ENCODE data around the gene TRIP6. TPM values are rescaled to one million over a fixed set of nuclear protein-coding genes. Genes with fewer than 3 reads are reported as not detected.

Gene TRIP6
- polyA plus RNA-seq, 5 donors, result 54.3 to 101 (median 69.5) TPM

DNA sequence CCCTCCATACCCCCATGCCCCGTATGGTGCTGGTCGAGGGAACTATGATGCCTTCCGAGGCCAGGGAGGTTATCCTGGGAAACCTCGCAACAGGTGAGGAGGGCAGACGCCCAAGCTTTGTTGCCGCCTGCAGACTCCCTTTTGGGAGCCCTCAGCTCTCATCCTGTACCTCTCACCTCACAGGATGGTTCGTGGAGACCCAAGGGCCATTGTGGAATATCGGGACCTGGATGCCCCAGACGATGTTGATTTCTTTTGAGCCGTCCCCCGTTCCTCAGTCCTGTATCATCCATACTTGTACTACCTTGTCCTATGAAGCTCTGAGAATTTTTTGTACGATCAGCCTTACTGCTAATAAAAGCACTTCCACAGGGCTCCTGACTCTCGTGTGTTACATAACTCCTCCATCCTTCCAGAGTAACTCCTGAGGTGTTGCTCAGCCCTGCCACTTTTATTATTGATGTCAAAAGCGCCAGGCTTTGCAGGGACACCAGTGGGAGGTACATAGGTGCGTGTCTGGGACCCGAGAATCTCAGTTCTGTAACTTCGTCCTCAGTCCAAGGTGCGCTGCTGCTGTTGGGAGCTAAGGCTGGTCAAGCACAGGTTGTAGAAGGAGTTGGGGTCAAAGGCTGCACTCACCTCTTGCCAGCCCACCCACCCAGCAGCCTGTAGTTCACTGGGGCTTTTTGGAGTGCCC is 21.3 kb downstream of the TRIP6 start:
- no peak for DNase-seq

DNA sequence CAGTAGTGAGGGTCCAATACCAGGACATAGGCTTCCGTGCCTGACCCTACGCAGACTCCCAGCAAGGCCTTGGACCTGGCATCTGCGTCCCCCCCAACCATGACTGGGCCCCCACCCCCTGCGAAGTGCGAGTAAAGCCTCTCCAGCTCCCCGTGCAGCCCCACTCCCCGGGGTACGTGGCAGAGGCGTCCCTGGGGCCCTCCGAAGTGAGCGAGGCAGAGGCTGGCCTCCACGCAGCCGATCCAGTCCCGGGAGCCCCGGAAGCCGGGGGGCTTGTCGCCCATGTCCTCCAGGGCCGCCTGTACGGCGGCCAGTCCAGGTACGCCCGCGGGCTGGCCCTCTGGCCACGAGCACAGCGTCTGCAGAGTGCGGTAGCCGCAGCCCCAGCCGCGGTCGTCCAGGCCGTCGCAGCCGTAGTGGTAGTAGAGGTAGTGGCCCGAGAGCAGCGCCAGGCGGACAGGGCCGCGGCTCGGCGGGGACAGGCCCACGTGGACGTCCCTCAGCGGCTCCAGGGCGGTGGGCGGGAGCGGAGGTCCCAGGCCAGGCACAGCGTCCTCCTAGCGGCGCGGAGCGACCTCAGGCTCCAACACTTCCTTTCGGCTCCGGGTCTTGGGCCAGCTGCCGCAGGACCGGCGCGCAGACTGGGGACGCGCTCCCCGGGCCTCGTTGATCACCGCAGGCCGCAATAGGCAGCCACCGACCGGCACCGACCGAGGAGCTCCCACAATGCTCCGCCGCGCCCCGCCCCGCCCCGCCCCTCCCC is 22.0 kb downstream of the TRIP6 start, which contains the start of gene UFSP1:
Gene UFSP1, minus strand, starts transcription at position 728 of the 763 bp plus-strand sequence. Its CDS starts 444 bp downstream, at position 284.
- DNase-seq, result no peak

DNA sequence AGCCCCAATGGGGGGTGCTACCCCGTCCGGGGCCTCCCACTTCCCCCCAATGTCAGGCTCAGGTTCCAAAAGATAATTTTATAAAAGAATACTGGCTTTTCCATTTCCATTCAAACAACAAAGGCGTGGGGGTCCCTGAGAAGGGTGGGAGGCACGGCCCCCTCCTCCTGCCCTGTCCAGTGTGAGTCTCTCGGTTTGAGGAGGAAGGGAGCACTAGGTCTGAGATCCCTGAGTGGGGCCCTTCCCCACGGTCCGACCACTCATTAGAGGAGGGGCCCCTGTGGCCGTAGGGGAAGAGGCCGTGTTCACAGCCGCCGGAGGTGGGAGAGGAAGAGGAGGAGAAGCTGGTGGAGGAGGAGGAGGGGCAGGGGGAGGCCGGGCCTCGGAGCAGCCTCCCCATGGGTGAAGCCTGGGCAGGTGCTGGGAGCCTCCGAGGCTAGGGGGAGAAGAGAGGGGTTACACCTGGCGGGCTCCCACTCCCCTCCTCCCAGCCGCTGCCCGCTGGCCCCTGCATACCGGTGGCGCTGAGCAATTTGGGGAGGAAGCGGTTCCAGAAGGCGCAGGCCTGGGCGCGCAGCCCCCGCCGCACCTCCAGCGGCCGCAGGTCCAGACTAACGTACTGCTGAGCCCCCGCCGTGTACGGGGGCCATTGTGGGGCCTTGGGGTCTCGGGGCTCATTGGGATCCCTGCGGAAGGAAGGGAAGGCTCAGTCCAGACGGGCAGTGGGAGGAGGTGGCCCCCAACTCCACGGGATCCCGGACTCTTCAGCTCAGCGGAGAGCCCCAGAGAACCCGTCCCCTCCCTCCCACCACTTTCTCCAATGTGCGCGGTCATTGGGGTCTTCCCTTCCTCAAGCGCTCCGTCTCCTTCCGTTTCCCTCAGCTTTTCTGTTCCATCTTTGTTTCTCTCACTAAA is 23.7 kb downstream of the TRIP6 start:
- DNase-seq, result no peak

DNA sequence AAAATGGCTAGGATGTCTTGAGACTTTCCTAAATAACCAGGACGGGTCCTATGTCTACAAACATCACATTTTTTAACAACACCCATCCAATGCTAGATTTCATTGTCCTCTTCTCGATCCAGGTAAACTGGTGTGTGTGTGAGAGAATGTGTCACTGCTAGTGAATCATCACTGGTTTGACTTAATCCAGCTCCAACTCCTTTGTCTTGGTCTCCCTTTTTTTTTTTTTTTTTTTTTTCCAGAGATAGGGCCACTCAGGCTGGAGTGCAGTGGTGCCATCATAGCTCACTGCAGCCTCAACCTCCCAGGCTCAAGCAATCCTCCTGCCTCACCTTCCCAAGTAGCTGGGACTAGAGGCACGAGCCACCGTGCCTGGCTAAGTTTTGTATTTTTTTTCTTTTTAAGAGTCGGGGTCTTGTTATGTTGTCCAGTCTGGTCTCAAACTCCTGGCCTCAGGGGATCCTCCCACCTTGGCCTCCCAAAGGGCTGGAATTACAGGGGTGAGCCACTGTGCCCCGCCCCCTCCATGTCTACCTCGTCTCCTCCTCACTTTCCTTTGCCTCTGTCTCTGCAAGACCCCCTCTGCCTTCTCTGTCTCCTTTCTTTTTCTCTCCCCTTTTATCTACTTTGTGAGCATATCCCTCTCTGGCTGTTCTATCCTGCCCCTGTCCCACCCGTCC is 24.5 kb downstream of the TRIP6 start:
- DNase-seq, result no peak

DNA sequence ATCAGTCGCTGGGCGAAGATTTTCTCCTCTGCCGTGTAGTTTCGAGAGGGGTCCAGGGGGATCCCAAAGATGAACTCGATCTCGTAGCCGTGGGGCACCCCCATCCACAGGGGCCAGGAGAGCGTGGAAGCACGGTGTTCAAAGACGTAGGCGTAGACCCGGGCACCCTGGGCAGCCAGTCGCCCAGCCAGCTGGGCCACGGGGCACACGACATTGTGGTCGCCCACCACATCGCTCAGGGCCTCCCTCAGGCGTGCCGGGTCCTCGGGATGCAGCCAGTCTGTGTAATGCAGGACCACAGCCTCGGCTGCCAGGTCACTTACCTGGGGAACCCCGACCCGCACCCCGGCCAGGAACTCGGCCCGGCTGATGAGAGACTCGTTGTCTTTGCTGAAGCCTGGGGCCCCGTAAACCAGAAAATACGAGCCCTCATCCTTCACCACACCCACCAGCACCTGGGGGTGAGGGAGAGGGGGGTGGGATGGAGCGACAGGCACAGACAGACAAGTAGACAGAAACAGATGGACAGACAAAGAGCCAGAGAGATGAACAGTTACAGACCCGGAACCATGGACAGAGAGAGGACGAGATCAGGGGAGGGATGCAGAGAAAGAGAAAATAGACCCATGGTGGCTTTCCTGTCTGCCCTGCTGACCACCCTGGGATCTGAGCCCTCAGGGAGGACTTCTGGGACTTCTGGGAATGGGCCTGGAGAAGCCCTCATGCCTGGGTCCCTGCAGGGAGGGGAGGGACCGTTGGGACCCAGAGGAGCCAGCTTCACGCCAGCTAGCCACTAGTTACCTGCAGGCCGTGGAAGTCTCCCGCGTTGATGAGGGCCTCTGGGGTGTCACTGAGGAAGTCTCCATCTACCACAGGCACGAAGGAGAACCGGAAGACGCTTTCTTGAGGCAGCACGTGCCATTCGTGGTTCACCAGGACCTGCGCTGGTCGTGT is 25.5 kb downstream of the TRIP6 start:
- DNase-seq, result no peak

DNA sequence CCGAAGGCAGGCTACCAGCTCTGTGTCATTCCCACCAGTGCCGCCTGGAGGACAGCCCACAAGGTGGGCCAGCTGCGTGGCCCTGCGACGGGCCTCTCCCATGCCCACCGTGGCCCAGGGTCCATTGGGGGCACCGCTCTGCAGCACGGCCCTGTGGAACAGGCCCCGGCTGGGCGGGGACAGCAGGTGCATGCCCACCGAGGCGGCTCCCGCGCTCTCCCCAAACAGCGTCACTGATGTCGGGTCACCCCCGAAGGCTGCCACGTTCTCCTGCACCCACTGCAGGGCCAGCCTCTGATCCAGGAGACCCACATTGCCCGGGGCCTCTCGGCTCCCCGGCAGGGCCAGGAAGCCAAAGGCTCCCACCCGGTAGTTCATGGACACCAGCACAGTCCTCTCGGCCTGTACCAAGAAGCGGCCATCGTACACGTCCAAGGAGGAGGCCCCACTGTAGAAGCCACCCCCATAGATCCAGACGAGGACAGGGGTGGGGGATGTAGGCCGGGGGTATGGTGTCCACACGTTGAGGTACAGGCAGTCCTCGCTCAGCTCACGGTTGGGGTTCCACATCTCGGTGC is 26.2 kb downstream of the TRIP6 start:
- no peak for DNase-seq

DNA sequence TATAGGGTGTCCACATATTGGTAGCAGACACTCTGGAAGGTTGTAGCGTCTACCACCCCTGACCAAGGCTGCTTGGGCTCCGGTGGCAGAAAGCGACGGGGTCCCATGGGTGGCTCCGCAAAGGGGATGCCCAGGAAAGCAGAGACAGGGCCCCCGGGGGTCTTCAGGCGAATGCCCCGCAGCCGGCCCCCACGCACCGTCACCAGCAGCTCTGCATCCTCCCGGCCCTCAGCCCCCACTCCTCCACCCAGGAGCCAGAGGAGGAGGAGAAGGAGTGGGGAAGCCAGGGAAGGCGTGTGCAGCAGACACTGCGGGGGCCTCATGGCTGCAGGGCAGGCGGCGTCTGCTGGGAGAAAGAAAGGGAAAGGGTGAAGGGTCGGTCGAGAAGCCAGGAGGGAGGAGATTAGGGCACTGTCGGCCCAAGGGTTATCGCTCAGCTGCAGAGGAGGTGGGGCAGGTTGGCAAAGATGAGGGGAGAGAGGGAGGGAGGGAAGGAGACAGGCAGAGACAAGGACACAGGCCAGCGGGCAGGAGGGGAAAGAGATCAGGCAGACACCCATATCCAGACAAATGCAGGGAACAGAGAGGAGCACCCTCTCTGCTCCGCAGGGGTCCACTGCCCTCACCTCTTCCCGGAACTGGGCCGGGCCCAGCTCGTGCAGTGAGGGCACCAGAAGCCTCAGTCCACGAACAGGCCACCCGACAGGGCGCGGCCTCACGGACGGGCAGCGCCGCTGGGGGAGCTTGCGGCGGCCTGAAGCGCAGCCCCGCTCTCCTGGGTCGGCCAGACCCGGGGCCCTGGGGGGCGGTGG is 26.9 kb downstream of the TRIP6 start:
- DNase-seq, result no peak

DNA sequence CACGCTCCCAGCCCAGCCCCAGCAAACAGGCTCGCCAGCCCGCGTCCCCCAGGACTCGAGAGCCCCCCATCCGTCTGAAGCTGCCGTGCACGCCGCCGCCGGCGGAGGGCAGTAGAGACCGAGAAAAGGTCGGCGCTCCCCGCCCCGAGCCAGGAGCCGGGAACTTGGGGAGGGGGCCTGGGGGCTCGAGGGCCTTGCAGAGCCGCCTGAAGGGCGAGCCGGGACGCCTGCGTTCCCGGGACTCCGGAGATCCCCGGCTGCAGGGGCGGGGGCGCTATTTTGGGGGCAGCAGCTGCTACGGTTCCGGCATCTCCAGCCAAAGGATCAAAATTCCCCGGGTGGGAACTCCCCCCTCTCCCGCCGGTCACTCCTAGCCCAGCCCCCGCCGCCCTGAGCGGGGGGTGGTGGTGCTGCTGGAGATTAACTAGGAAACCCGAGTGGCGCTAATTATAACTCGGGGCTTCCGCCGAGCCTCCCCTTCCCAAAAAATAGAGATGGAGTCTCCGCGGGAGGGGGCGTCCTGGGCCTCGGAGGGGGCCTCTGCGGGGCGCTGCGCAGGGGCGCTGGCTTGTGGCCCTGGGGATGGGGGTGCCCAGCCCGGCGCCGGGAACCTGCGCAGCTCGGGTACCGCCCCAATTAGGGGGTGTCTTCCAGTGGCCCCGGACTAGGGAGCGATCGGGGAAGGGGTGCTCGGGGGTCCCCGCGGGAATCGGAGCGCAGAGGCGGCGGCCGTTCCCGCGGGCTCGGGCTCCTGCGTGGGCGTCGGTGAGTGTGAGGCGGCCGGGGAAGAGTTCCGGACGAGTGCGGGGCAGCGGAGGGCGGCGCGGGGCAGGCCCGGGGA is 27.9 kb downstream of the TRIP6 start:
- no peak for DNase-seq

DNA sequence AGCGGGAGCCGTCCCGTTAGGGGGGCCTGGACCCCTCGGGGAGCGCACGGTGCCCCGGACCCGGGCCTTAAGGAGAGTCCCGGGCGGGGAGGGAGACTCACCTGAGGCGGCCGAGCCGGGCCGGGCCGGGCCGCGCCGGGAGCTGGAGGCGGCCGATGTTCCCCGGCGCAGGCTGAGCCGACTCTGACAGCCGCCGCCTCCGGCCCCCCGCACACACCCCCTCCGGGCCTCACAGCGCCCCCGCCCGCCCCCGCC is 28.4 kb downstream of the TRIP6 start, which contains the start of gene ACHE:
Gene ACHE, minus strand, starts transcription at position 188 of the 255 bp plus-strand sequence. CDS start 1,656 bp downstream, outside the sequence.
- no peak for DNase-seq

DNA sequence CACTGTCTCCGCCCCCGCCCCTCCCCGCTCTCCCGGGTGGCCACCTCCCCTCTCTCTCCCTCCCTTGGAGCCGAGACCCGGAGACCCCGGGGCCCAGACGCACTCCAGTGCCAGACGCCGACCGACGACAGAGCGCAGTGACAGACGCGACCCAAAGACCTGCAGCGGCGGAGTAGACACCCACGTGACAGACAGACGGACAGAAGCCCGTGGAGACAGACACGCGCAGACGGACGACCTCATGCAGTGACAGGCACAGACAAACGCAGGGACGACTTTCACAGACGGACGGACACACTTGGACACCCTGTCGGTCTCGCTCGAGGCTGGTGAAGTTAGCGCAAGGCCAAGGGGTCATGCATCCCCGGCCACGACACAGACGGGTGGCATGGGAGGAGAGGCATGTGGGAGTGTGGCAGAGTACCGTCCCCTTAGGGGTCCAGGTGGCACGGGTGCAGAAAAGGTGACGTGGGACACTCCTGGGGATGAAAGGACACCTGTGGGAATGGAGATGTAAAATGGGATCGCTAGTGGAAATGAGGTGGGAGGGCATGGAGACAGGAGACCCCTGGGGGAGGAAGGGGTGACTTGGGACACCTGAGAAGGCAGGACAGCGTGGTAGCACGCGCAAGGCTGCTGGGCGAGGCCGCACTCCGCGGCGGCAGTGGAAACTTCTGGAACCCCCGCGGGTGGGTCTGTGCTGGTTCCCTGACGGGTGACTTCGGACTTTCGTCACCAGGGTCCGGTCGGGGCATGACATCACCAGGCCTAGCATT is 29.0 kb downstream of the TRIP6 start:
- DNase-seq, result no peak

DNA sequence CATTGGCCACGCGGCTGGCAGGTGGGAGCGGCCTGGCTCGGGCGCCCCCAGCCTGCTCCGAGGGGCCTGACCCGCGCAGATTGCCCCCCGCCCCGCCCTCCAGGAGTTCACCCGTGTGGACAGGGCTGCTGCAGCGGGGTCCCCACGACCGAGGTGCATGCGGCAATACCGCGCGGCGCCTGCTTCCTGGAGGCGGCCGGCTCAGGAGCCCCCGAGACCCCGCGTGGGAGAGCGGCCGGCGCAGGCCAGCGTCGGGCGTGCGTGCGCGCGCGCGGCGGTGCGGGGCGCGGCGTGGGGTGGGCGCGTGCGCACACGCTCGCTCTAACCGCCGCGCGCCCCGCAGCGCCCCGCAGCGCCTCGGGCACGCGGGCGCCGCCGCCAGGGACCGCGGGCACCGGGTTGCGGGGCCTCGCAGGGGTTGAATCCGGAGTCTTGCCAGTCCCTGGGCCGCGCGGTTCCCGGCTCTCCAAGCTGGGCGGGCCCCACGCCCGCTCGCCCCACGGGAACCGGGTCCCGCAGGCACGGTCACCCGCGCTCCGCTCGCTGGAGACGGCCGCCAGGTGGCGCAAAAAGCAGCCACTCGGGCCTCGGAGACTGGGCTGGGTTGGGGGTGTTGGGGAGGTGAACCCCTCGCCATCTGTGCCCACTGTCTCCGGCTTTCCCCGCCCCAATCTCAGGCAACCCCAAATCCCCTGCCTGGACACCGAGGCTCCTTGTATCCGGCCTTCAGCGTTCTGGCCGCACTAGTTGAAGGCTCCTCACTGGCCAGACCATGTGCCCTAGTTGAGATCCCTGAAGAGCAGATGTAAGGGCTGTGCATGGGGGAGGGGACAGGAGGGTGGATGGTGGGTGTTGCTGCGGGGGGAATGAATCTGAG is 29.8 kb downstream of the TRIP6 start:
- DNase-seq, result no peak

DNA sequence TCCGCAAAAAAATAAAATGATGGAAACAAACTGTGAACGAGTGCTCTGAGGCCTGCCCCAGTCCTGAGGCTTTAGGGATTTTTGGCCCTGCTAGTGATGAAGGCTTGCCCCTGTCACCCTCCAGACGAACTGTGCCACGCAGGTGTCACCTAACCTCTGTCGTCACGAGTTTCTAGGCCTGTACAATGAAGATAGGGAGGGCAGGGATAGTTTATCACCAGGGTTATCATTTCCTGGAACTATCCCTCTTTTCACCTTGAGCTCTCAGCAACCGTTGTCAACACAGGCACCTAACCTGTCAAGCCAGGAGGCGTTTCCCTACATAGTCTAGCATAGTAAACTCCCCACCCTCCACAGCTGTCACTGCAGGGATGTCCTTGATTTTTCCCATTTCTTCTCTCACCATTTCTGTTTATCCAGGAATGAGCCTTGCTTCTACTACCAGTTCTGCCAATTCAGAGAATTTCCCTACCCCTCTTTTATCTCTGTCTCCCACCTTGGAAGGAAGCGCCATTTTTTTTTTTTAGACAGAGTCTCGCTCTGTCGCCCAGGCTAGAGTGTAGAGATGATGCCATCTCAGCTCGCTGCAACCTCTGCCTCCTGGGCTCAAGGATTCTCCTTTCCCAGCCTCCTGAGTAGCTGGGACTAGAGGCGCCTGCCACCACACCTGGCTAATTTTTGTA is 30.7 kb downstream of the TRIP6 start:
- no peak for DNase-seq

DNA sequence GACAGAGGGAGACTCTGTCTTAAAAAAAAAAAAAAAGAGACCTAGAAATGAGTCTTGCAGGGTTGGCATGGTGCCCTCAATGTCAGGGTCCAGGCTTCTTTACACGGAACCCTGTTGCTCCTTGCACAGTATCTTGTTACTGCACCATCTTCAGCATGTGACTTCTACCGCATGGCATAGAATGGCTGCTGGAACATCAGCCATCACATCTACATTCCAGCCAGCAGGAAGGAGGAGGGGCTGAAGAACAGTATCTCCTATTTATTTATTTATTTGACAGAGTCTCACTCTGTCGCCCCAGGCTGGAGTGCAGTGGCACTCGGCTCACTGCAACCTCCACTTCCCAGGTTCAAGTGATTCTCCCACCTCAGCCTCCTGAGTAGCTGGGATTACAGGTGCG is 32.2 kb downstream of the TRIP6 start:
- DNase-seq, result no peak

DNA sequence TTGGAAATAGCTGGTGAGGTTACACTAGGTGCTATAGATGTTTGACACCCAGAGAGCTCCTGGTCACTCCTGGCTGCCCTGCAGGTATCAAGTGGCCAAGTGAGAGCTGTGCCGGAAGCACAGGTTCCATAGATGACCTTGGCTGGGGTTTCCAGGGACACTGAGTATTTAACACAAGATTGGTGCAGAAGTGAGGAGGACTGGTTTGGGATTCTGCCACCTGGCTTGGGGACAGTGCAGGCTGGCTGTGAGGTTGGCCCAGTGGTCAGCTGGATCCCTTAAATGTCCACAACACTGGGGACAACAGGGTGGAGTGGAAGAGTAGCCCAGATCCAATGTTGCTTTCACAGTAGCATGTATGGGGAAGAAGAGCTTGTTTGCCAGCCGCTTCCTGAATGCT is 33.8 kb downstream of the TRIP6 start:
- DNase-seq, result no peak

DNA sequence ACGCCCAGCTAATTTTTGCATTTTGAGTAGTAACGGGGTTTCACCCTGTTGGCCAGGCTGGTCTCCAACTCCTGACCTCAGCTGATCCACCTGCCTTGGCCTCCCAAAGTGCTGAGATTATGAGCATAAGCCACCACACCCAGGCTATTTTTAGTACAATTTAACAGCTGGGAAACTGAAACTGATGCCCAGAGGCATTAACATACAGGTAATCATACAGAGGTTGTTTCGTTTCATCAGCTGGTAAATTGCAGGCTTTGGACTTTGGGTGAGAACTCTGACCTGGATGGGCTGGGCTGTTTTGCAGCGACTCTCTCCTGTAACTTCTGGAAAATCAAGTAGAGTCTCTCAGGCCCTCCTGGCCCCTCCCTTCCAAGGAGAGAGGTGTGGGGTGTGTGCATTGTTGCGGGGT is 34.7 kb downstream of the TRIP6 start:
- no peak for DNase-seq

DNA sequence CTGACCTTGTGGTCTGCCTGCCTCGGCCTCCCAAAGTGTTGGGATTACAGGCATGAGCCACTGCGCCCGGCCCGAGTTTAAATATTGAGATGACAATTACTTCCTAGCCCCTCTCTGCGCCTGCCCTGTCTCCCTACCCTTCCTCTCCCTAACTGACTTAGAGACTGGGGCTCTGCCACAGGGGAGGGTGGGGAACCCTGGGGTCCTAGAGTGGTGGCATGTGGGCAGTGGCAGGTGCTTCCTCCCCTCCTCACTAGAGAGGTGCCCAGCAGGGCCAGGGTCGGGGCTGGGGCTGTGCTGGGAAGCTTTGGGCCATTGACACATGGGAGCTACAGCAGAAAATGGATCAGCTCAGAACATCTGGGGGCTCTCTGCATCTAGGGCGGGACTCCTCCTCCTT is 35.5 kb downstream of the TRIP6 start:
- no peak for DNase-seq

All from right lung (tissue), 5 donors.